ENCODE measurements around the gene FANK1. TPM values are rescaled to one million over a fixed set of nuclear protein-coding genes. Genes with fewer than 3 reads are reported as not detected.

The FANK1 gene
- total RNA-seq, 4 donors from 2014 or later: 0.24 to 0.61 (median 0.42) TPM; not detected in 1

DNA sequence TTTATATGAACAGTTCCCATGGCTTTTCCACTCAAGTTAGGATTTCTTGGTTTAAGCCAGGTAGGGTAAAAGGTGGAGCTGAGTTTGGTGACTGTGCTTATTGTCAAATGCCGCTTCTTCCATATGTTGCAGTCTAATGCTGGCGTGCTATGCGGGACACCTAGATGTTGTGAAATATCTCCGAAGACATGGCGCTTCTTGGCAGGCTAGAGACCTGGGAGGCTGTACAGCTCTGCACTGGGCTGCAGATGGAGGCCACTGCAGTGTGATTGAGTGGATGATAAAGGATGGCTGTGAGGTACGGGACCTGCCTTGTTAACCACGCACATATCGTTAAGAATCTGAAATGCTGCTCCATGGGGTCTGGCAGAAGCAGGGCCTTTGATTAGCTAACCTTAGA is 108.4 kb downstream of the FANK1 start:
- DNase-seq (no peak), ATAC-seq (no peak)
- Histone ChIP-seq H3K36me3 (no peaks in the 10 kb centered on the region), H3K9me3 (no peaks in the 10 kb centered on the region), H3K27me3 (no peaks in the 10 kb centered on the region), H3K4me1 (no peaks in the 10 kb centered on the region), H3K27ac (no peak overlapping the region), H3K4me3 (no peak overlapping the region)
- intact Hi-C loops (cut with DNase I; ENCODE audit: low total_unique reads): no loop called here
- in situ Hi-C loops (cut with MboI; ENCODE audit: low sequenced_read_pairs in 4 of 4): no loop called here
- TF ChIP-seq, protein P1, sequence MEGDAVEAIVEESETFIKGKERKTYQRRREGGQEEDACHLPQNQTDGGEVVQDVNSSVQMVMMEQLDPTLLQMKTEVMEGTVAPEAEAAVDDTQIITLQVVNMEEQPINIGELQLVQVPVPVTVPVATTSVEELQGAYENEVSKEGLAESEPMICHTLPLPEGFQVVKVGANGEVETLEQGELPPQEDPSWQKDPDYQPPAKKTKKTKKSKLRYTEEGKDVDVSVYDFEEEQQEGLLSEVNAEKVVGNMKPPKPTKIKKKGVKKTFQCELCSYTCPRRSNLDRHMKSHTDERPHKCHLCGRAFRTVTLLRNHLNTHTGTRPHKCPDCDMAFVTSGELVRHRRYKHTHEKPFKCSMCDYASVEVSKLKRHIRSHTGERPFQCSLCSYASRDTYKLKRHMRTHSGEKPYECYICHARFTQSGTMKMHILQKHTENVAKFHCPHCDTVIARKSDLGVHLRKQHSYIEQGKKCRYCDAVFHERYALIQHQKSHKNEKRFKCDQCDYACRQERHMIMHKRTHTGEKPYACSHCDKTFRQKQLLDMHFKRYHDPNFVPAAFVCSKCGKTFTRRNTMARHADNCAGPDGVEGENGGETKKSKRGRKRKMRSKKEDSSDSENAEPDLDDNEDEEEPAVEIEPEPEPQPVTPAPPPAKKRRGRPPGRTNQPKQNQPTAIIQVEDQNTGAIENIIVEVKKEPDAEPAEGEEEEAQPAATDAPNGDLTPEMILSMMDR (IDR thresholded peaks at IDR 0.05 in 4 of 5, conservative IDR thresholded peaks at IDR 0.05 in 1 of 5): no peak
- no peak for TF ChIP-seq POLR2A (IDR thresholded peaks at IDR 0.05)

DNA sequence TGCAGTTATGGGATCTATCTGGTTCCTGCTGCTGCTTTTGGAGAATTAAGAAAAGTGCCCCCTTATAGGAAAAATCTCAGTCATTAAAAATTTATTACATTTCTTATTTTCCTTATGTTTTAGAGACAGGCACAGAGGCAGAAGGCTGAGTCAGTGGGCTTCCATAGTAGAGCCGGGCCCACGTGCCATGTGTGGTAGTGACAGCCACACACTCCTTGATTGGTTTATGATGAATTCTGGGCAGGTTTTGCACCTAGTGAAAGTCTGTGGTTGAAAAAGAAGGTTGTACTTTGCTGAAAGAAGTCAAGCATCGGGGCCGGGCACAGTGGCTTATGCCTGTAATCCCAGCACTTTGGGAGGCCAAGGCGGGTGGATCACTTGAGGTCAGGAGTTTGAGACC is 109.9 kb downstream of the FANK1 start:
- intact Hi-C loops (cut with DNase I; ENCODE audit: low total_unique reads): no loop called here

DNA sequence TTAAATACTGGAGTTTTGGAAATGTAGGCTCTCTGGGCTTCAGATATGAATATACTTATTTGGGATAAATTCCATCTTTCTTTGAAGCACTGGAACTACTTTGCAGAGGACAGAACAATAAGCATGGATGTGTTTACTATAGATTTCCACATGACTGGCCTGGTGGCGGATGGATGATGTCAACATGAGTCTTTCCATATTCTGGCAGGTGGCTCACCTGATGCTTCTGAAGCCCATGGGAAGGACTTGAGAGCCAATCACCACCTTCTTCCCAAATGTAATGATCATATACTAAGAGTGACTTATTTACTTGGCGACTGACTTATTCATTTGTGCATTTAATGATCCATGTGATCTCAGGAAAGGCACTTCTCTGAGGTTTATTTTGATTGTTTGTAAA is 110.5 kb downstream of the FANK1 start:
- no peaks in the 10 kb centered on the region for H3K36me3 ChIP-seq
- no peak overlapping the region for H3K27ac ChIP-seq
- H3K27me3 ChIP-seq: no peaks in the 10 kb centered on the region
- no peaks in the 10 kb centered on the region for H3K9me3 ChIP-seq
- no peak for ATAC-seq
- intact Hi-C loops (cut with DNase I; ENCODE audit: low total_unique reads) (no loop called here), in situ Hi-C loops (cut with MboI; ENCODE audit: low sequenced_read_pairs in 4 of 4) (no loop called here)
- no peaks in the 10 kb centered on the region for H3K4me1 ChIP-seq
- no peak for TF ChIP-seq POLR2A (IDR thresholded peaks at IDR 0.05)
- TF ChIP-seq, protein P1 (IDR thresholded peaks at IDR 0.05 in 4 of 5, conservative IDR thresholded peaks at IDR 0.05 in 1 of 5): no peak
- no peak overlapping the region for H3K4me3 ChIP-seq
- DNase-seq: no peak

More for the DNA sequence above, 109.9 kb downstream of the FANK1 start:
- Histone ChIP-seq H3K27ac (no peak overlapping the region), H3K4me3 (no peak overlapping the region), H3K9me3 (no peaks in the 10 kb centered on the region), H3K36me3 (no peaks in the 10 kb centered on the region), H3K4me1 (no peaks in the 10 kb centered on the region), H3K27me3 (no peaks in the 10 kb centered on the region)
- TF ChIP-seq, protein P1 (IDR thresholded peaks at IDR 0.05 in 4 of 5, conservative IDR thresholded peaks at IDR 0.05 in 1 of 5): no peak
- TF ChIP-seq POLR2A (IDR thresholded peaks at IDR 0.05): no peak
- in situ Hi-C loops (cut with MboI; ENCODE audit: low sequenced_read_pairs in 4 of 4): no loop called here
- no peak for ATAC-seq
- no peak for DNase-seq

DNA sequence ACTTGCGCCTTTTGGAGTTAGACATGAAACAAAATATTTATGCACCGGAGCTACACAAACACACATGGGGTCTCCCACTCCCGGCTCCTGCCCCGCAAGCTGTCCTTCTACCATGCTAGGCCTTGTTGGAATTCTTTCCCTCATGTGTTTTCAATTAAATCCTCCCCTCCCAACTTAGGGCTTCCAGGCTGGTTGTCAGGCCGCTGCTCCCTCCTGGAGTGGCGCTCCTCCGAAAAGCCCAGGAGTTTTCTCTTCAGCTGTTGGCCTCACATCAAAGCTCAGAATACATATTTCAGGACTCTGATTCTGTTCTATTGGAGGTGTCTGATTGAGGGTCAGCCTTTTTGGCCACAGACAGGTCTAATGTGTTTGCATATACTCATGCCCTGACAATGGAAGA is 113.3 kb downstream of the FANK1 start:
- no peak for TF ChIP-seq POLR2A (IDR thresholded peaks at IDR 0.05)
- TF ChIP-seq, protein P1 (IDR thresholded peaks at IDR 0.05 in 4 of 5, conservative IDR thresholded peaks at IDR 0.05 in 1 of 5): no peak
- intact Hi-C loops (cut with DNase I; ENCODE audit: low total_unique reads) (no loop called here), in situ Hi-C loops (cut with MboI; ENCODE audit: low sequenced_read_pairs in 4 of 4) (no loop called here)
- no peak overlapping the region for H3K27ac ChIP-seq
- H3K27me3 ChIP-seq: no peaks in the 10 kb centered on the region
- no peak overlapping the region for H3K4me3 ChIP-seq
- H3K36me3 ChIP-seq: no peaks in the 10 kb centered on the region
- H3K4me1 ChIP-seq: no peaks in the 10 kb centered on the region
- no peak for ATAC-seq
- DNase-seq: no peak
- H3K9me3 ChIP-seq: no peaks in the 10 kb centered on the region

DNA sequence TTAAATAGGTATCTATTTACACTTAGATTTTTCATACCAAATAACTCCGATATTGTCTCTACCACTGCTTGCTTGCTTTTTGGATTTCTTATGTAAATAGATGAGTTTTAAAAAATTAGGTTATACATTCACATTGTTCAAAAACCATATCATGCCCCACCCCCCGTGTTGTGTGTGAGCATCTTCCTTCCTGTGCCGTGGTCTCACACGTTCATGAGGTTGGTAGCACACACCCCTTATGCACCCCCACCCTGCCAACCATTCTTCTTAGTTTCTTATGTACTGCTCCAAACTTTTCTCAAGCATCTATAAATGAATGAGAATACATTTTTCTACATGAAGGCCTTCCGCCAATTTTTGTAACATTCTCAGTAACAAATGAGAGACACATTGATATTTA is 115.6 kb downstream of the FANK1 start:
- in situ Hi-C loops (cut with MboI; ENCODE audit: low sequenced_read_pairs in 4 of 4): no loop called here
- no peaks in the 10 kb centered on the region for H3K36me3 ChIP-seq
- H3K4me3 ChIP-seq: no peak overlapping the region
- TF ChIP-seq, protein P1 (IDR thresholded peaks at IDR 0.05 in 4 of 5, conservative IDR thresholded peaks at IDR 0.05 in 1 of 5): no peak
- no peak for TF ChIP-seq POLR2A (IDR thresholded peaks at IDR 0.05)
- no peaks in the 10 kb centered on the region for H3K9me3 ChIP-seq
- intact Hi-C loops (cut with DNase I; ENCODE audit: low total_unique reads): no loop called here
- DNase-seq (no peak), ATAC-seq (no peak)
- H3K27me3 ChIP-seq: no peaks in the 10 kb centered on the region
- H3K4me1 ChIP-seq: no peaks in the 10 kb centered on the region
- H3K27ac ChIP-seq: no peak overlapping the region
